Endothelial cell of umbilical vein (primary cell): Measurements from ENCODE around the gene MAPKAPK2. TPM values are rescaled to one million over a fixed set of nuclear protein-coding genes. Genes with fewer than 3 reads are reported as not detected.

Experiments used
- BruUV-seq: library from RNA; stranded (reverse); fragments of 400-500 nt; replicated peaks from 2 replicates; lab custom pipeline; 2021; lab: Mats Ljungman, UMichigan
- CTCF ChIA-PET: fragments of 300-600, 350-600 bp; sonication (Branson Sonifier 250); formaldehyde crosslinking; loops from one replicate; lab custom pipeline; 2021; ENCODE audit warnings: antibody characterized with exemption, inconsistent platforms; lab: Charles Lee
- POLR2A ChIA-PET: fragments of 300-600, 350-600 bp; sonication (Branson Sonifier 250); formaldehyde crosslinking; loops from one replicate; lab custom pipeline; 2021; ENCODE audit warnings: antibody characterized with exemption, inconsistent platforms; lab: Charles Lee
- DNase-seq: peaks from one replicate; pipeline ENCODE4 v3.0.0-alpha.2; 2011; ENCODE audit warnings: low read depth, low spot score
- FAIRE-seq: peaks from 2 replicates; lab custom pipeline; 2011; peaks lifted over from hg19 to GRCh38; lab: Jason Lieb, UNC
- H2AFZ ChIP-seq: 2 replicates; pipeline ENCODE4 v1.6.0; 2012; ENCODE audit warnings: low read depth, low read length, control low read depth, inconsistent platforms
- H3K27ac ChIP-seq: 2 replicates; pipeline ENCODE4 v1.5.1; 2011; ENCODE audit warnings: low read depth, mild to moderate bottlenecking, control low read depth, low read length, moderate library complexity; ENCODE audit not compliant: insufficient read depth
- H3K27me3 ChIP-seq, 2 experiments: 2 replicates each; pipeline versions ENCODE4 v1.6.0 to v1.6.1; 2011; ENCODE audit warnings: low read length in 2 of 2, mixed read lengths in 1 of 2; ENCODE audit not compliant: control insufficient read depth in 2 of 2, insufficient read depth in 2 of 2
- H3K36me3 ChIP-seq, 2 experiments: 2 replicates in 1 of 2; 3 replicates in 1 of 2; pipeline ENCODE4 v1.5.1; 2011; ENCODE audit warnings: low read length in 2 of 2, mild to moderate bottlenecking in 1 of 2, moderate library complexity in 1 of 2; ENCODE audit not compliant: control insufficient read depth in 2 of 2, insufficient read depth in 2 of 2; ENCODE audit errors: extremely low read depth in 1 of 2
- H3K4me1 ChIP-seq: 3 replicates; pipeline ENCODE4 v1.5.1; 2011; ENCODE audit warnings: mild to moderate bottlenecking, low read length; ENCODE audit not compliant: control insufficient read depth, insufficient read depth; ENCODE audit errors: extremely low read depth
- H3K4me2 ChIP-seq: 2 replicates; pipeline ENCODE4 v1.6.1; 2011; ENCODE audit warnings: low read length, control low read depth, mixed read lengths; ENCODE audit not compliant: insufficient read depth
- H3K4me3 ChIP-seq, 3 experiments: fragments of 200-600 bp in 1 of 3; sonication (generic), shearing (Covaris generic) in 1 of 3; replicated peaks in 1 of 3; 2 replicates each; pipeline ENCODE4 v1.5.1; 2011 to 2016; ENCODE audit warnings: control low read depth in 3 of 3, low read length in 3 of 3, mild to moderate bottlenecking in 2 of 3, inconsistent platforms in 1 of 3, low read depth in 1 of 3, moderate library complexity in 1 of 3; ENCODE audit not compliant: insufficient read depth in 1 of 3
- H3K79me2 ChIP-seq: 2 replicates; pipeline ENCODE4 v1.6.0; 2012; ENCODE audit warnings: low read length, inconsistent platforms; ENCODE audit not compliant: control insufficient read depth, insufficient read depth
- H3K9ac ChIP-seq: replicated peaks from 2 replicates; pipeline ENCODE3; 2011; ENCODE audit warnings: low read length, control low read depth; ENCODE audit not compliant: insufficient read depth; ENCODE audit errors: extremely low read depth
- H3K9me1 ChIP-seq: replicated peaks from 3 replicates; pipeline ENCODE4 v1.6.0; 2011; ENCODE audit warnings: mild to moderate bottlenecking, low read length; ENCODE audit not compliant: control insufficient read depth, insufficient read depth; ENCODE audit errors: extremely low read depth
- H3K9me3 ChIP-seq: replicated peaks from 2 replicates; pipeline ENCODE4 v1.5.1; 2012; ENCODE audit warnings: low read length, inconsistent platforms; ENCODE audit not compliant: control insufficient read depth, insufficient read depth
- H4K20me1 ChIP-seq: replicated peaks from 2 replicates; pipeline ENCODE3; 2011; ENCODE audit warnings: mild to moderate bottlenecking, low read length; ENCODE audit not compliant: control insufficient read depth, insufficient read depth; ENCODE audit errors: extremely low read depth
- EZH2 ChIP-seq: IDR thresholded peaks from 2 replicates; pipeline ENCODE4 v1.6.1; 2012; ENCODE audit warnings: borderline replicate concordance, low read depth, mild to moderate bottlenecking, moderate library complexity, low read length, inconsistent platforms; ENCODE audit not compliant: severe bottlenecking
- FOS ChIP-seq: IDR thresholded peaks from 2 replicates; pipeline ENCODE4 v1.6.1; 2011; ENCODE audit warnings: mild to moderate bottlenecking, low read length, moderate library complexity, borderline replicate concordance; ENCODE audit not compliant: insufficient read depth
- GATA2 ChIP-seq: IDR thresholded peaks from 2 replicates; pipeline ENCODE4 v1.7.0; 2011; ENCODE audit warnings: low read depth, mild to moderate bottlenecking, moderate library complexity, mixed read lengths, low read length; ENCODE audit not compliant: insufficient read length, insufficient read depth
- JUN ChIP-seq: IDR thresholded peaks from 2 replicates; pipeline ENCODE4 v1.6.1; 2011; ENCODE audit warnings: borderline replicate concordance, low read depth; ENCODE audit not compliant: insufficient read length, insufficient read depth
- MYC ChIP-seq: IDR thresholded peaks from one replicate; pipeline ENCODE4 v1.6.1; 2011; ENCODE audit warnings: mild to moderate bottlenecking, low read depth, low read length
- POLR2A ChIP-seq: IDR thresholded peaks from 2 replicates; pipeline ENCODE4 v1.6.1; 2012; ENCODE audit warnings: low read depth, mild to moderate bottlenecking, control low read depth, low read length
- POLR2AphosphoS5 ChIP-seq: IDR thresholded peaks from 2 replicates; pipeline ENCODE4 v1.6.1; 2012; ENCODE audit warnings: low read depth, mild to moderate bottlenecking, control low read depth, low read length, moderate library complexity; ENCODE audit not compliant: insufficient read depth
- dilution Hi-C: fragments of 300-500 bp; cut with MboI; formaldehyde crosslinking; loops from one replicate; pipeline ENCODE4 v1.15.0; 2019; ENCODE audit warnings: low sequenced_read_pairs; ENCODE audit not compliant: extremely low pct_ligation_motif_present
- intact Hi-C: fragments of 100-400 bp; cut with micrococcal nuclease; formaldehyde crosslinking; loops from one replicate; pipeline ENCODE4 v1.10.0; 2022
- polyA plus RNA-seq, 4 experiments: library from polyadenylated mRNA; depleted of rRNA in 3 of 4; stranded (reverse) in 3 of 4; unstranded in 1 of 4; fragments of >200 nt; gene quantifications; 2 replicates each; pipeline versions ENCODE4 v1.2.1 to v1.2.3, GENCODE V29; 2011 to 2012; ENCODE audit warnings: missing spikeins in 1 of 4
- total RNA-seq: library from RNA; stranded (reverse); gene quantifications from 2 replicates; pipeline ENCODE4 v1.2.3, GENCODE V29; 2021
- TF ChIP-seq, protein P1 (sequence below), 2 donors: IDR thresholded peaks; 1 replicate in 1 of 2; 2 replicates in 1 of 2; pipeline ENCODE4 v1.5.1; 2011; ENCODE audit warnings: low read length in 2 of 2, mild to moderate bottlenecking in 2 of 2, moderate library complexity in 2 of 2, control low read depth in 1 of 2, inconsistent platforms in 1 of 2, low read depth in 1 of 2; ENCODE audit not compliant: insufficient read depth in 1 of 2; ENCODE audit errors: extremely low read depth in 1 of 2
- TF ChIP-seq, protein P2 (sequence below): IDR thresholded peaks from 2 replicates; pipeline ENCODE4 v1.6.1; 2011; ENCODE audit not compliant: insufficient read depth, insufficient read length

MAPKAPK2 gene
- total and polyA plus RNA-seq, 2 donors (not counting 3 experiments of a cell fraction or from before 2014, with no cell fraction given), result 52.9 to 69.1 TPM

DNA sequence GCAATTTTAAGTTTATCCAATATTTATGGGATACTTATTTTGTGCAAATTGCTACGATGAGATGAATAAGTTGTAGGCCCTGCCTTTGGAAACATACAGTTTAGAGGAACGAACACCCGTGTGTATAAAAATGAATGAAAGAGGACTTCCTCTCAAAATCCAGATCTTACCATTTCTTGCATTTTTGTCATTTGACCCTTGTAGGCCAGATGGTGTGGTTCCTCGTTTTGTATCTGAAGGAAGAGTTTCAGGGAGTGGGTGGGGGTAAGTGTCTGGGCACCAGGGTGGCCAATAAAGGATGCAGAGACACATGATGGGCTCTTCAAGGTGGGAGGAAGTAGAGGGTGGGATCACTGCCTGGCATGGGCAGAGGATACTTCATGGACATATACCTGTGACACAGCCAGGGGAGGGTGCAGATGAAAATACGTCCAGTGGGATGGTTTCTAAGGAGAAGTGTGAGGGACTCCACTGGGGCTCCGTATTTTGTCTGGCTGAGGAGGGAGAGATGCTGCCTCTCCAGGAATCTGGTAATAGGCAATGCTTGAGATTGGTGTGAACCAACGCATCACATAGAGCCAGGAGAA lies 14.4 kb downstream of the MAPKAPK2 start:
- Histone ChIP-seq H3K4me2 (no peak overlapping the region), H2AFZ (no peak overlapping the region), H3K36me3 (peaks cover 0 to 3% of the 10 kb centered on the region in 2 experiments), H3K27me3 (no peaks in the 10 kb centered on the region), H3K4me1 (peaks cover 1% of the 10 kb centered on the region), H3K4me3 (no peak overlapping the region), H3K9ac (no peak overlapping the region), H3K9me1 (no peaks in the 10 kb centered on the region), H4K20me1 (no peaks in the 10 kb centered on the region), H3K79me2 (peaks cover 80% of the 10 kb centered on the region), H3K9me3 (no peaks in the 10 kb centered on the region), H3K27ac (no peak overlapping the region)
- no TSS peak for BruUV-seq
- ChIA-PET CTCF (no interaction called here), POLR2A (no interaction called here)
- DNase-seq, result no peak
- FAIRE-seq, result no peak
- dilution Hi-C loops, result no loop called here
- intact Hi-C loops, result no loop called here
- TF ChIP-seq, protein P1, sequence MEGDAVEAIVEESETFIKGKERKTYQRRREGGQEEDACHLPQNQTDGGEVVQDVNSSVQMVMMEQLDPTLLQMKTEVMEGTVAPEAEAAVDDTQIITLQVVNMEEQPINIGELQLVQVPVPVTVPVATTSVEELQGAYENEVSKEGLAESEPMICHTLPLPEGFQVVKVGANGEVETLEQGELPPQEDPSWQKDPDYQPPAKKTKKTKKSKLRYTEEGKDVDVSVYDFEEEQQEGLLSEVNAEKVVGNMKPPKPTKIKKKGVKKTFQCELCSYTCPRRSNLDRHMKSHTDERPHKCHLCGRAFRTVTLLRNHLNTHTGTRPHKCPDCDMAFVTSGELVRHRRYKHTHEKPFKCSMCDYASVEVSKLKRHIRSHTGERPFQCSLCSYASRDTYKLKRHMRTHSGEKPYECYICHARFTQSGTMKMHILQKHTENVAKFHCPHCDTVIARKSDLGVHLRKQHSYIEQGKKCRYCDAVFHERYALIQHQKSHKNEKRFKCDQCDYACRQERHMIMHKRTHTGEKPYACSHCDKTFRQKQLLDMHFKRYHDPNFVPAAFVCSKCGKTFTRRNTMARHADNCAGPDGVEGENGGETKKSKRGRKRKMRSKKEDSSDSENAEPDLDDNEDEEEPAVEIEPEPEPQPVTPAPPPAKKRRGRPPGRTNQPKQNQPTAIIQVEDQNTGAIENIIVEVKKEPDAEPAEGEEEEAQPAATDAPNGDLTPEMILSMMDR (IDR thresholded peaks at IDR 0.05; ENCODE audit: extremely low read depth in 1 of 2, insufficient read depth in 1 of 2, low read depth in 1 of 2, low read length in 2 of 2), result no peak
- TF ChIP-seq MYC (no peak), EZH2 (no peak), JUN (no peak), POLR2AphosphoS5 (no peak), GATA2 (no peak), FOS (no peak), POLR2A (no peak)
- TF ChIP-seq, protein P2, sequence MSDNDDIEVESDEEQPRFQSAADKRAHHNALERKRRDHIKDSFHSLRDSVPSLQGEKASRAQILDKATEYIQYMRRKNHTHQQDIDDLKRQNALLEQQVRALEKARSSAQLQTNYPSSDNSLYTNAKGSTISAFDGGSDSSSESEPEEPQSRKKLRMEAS, result no peak
